Measurements from ENCODE around the gene DMRTC2. TPM values are rescaled to one million over a fixed set of nuclear protein-coding genes. Genes with fewer than 3 reads are reported as not detected.
A peak's percentile ranks its signal among the peaks of the same experiment; 100 is the strongest.

Gene DMRTC2
- total RNA-seq, 2 donors from 2014 or later, result not detected

DNA sequence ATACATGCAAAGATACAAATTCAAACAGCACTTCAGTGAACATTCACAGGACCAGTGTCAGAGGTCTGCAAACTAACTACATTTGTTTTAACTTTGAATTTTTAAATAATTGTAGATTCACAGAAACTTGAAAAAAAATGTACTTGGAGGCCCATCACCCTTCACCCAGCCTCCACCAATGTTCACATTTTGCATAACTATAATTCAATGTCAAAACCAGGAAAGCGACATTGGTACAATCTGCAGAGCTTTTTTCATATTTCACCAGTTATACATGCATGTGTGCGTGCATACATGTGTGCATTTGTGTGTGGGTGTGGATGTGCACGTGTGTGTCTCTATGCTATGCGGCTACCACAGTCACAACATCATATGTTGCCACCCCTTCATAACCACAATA lies 29.5 kb upstream of the DMRTC2 start:
- Mint-ChIP-seq H3K27me3 (ENCODE audit: low read depth) (peaks cover 13% of the 10 kb centered on the region), H3K4me1 (ENCODE audit: low read depth) (no peaks in the 10 kb centered on the region), H3K4me3 (no peak overlapping the region), H3K27ac (no peak overlapping the region), H3K36me3 (ENCODE audit: insufficient read depth in 2 of 2) (no peaks in the 10 kb centered on the region), H3K9me3 (no peaks in the 10 kb centered on the region)
- ATAC-seq (replicated peaks in 1 of 2), result no peak
- DNase-seq, result no peak

DNA sequence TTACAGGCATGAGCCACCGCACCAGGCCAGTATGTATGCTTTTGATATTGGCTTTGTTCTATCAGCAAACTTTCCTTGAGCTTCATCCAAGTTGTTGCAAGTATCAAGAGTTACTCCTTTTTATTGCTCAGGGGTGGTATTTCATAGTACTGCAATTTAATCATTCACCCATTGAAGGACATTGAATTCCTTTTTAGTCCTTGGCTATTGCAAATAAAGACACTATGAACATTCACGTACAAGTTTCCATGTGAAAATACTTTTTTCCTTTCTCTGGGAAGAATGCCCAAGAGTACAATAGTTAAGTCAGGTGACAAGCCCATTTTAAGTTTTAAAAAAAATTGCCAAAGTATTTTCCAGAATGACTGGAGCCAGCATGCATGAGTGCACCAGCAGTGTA lies 28.1 kb upstream of the DMRTC2 start:
- H3K4me3 Mint-ChIP-seq, result no peak overlapping the region

DNA sequence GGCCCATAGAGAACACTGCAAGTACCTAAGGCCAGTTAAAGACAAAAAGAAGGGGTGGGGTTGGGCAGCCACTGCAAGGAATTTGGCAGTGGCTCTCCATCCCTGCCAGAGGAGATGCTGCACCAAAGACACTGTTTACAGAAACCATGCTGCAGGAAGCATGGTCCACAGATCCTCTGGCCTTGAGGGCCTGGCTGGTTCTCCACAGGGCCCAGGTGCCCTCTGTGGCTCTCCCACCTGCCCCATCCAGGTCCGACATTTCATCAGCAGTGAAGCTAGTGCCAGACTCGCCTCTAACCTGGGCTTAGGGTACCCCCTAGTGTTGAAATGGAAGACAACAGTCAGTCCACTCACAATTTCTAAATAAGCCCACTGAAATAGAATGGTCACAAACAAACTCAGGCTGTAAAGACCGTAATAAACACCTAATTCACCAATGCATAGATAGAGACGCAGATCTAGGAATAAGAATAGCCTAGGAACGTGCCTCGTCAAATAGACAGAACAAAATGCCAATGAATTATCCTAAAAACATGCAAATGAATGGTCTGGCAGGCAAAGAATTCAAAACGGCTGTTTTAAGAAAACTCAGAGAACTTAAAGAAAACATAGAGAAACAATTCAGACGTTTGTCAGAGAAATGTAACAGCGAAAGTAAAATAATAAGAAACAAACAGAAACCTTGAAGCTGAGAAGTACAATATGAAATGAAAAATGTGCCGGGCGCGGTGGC lies 23.7 kb upstream of the DMRTC2 start:
- no peak overlapping the region for H3K4me3 Mint-ChIP-seq
- peaks cover 6% of the 10 kb centered on the region for H3K4me1 Mint-ChIP-seq (ENCODE audit: low read depth)
- H3K9me3 Mint-ChIP-seq, result no peaks in the 10 kb centered on the region
- peak; percentile 61 to 73 for DNase-seq
- H3K27ac Mint-ChIP-seq, result no peak overlapping the region
- peak; percentile 87 to 88 for ATAC-seq (replicated peaks in 1 of 2)
- H3K27me3 Mint-ChIP-seq (ENCODE audit: low read depth), result peaks cover 32% of the 10 kb centered on the region
- H3K36me3 Mint-ChIP-seq (ENCODE audit: insufficient read depth in 2 of 2), result no peaks in the 10 kb centered on the region

More for the DNA sequence above, 28.1 kb upstream of the DMRTC2 start:
- peaks cover 6% of the 10 kb centered on the region for H3K4me1 Mint-ChIP-seq (ENCODE audit: low read depth)
- no peaks in the 10 kb centered on the region for H3K9me3 Mint-ChIP-seq
- H3K27ac Mint-ChIP-seq, result no peak overlapping the region
- DNase-seq, result no peak
- peaks cover 23% of the 10 kb centered on the region for H3K27me3 Mint-ChIP-seq (ENCODE audit: low read depth)
- no peaks in the 10 kb centered on the region for H3K36me3 Mint-ChIP-seq (ENCODE audit: insufficient read depth in 2 of 2)
- ATAC-seq (replicated peaks in 1 of 2), result no peak

DNA sequence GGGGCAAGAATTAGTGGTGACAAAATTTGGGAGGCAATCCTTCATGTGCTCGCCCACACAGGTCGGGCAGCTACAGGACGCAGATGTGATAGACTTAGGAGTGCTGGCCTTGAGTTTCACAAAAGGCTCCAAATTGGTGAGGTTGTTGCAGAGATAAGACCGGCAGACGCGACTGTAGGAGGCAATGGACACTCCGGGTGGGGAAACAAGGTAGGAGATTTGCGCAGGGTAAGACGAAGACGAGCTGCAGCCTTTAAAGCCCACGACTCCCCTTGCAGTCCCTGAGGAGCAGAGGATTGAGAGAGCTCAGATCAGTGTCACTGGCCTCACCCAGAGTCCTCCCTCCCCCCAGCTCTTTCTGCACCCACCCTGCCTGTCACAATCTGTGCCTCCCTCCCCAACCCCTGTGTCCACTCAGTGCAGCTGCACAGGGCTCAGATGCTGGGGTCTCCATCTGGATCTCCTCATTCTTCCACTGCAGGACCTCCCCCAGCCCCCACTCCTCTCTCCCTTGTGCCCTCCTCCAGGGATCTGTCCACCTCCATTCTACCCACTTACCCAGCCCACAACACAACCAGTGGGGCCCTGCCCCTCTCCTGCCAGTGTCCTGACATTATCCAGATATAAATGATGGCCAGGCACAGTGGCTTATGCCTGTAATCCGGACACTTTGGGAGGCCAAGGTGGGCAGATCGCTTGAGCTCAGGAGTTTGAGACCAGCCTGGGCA lies 6.7 kb upstream of the DMRTC2 start:
- Mint-ChIP-seq H3K36me3 (ENCODE audit: insufficient read depth in 2 of 2) (no peaks in the 10 kb centered on the region), H3K27ac (no peak overlapping the region), H3K27me3 (ENCODE audit: low read depth) (peaks cover 29% of the 10 kb centered on the region), H3K9me3 (no peaks in the 10 kb centered on the region), H3K4me3 (no peak overlapping the region), H3K4me1 (ENCODE audit: low read depth) (no peaks in the 10 kb centered on the region)
- ATAC-seq (replicated peaks in 1 of 2) (no peak), DNase-seq (no peak)

DNA sequence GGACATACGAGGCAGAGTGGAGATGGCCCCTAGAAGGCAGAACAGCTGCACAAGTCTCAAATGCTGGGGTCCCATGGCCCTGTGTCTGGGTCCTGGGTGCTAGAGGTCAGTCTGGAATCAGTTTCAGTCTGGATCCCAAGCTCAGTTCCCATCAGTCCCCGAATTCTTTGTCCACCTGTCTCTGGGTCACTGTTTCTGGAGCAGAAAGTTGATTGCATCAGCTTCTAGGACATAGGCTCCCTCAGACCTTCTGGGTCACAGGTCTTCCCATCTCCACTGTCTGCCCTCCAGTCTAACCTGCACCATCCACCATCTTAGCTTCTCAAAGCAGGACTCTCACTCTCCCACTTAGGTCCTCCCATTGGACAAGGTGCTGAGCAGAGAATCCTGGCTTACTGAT lies 5.6 kb upstream of the DMRTC2 start:
- ATAC-seq (replicated peaks in 1 of 2), result no peak
- Mint-ChIP-seq H3K9me3 (no peaks in the 10 kb centered on the region), H3K27me3 (ENCODE audit: low read depth) (peaks cover 26% of the 10 kb centered on the region), H3K4me3 (no peak overlapping the region), H3K27ac (no peak overlapping the region), H3K4me1 (ENCODE audit: low read depth) (no peaks in the 10 kb centered on the region), H3K36me3 (ENCODE audit: insufficient read depth in 2 of 2) (no peaks in the 10 kb centered on the region)
- DNase-seq, result no peak

DNA sequence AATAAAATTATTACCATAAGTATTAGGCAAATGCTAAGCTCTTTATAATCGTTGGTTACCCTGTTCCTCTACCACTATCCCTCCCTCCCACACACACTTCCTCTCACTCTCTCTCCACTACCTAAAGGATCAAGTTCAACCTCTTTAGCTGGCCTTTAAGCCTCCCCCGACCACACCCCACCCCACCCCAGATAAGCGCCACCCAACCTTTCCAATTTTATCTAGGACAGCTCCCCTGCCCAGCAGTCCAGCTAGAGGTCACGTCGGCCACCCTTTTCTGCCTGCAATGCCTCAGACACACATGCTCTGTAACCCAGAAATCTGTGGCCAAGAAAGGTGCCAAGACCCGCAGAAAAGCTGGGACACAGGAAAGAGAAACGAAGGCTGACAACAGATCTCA lies 1.5 kb upstream of the DMRTC2 start:
- no peak for ATAC-seq (replicated peaks in 1 of 2)
- Mint-ChIP-seq H3K27ac (no peak overlapping the region), H3K36me3 (ENCODE audit: insufficient read depth in 2 of 2) (no peaks in the 10 kb centered on the region), H3K27me3 (ENCODE audit: low read depth) (peaks cover under 1% of the 10 kb centered on the region), H3K4me3 (no peak overlapping the region), H3K4me1 (ENCODE audit: low read depth) (no peaks in the 10 kb centered on the region), H3K9me3 (no peaks in the 10 kb centered on the region)
- DNase-seq, result no peak

DNA sequence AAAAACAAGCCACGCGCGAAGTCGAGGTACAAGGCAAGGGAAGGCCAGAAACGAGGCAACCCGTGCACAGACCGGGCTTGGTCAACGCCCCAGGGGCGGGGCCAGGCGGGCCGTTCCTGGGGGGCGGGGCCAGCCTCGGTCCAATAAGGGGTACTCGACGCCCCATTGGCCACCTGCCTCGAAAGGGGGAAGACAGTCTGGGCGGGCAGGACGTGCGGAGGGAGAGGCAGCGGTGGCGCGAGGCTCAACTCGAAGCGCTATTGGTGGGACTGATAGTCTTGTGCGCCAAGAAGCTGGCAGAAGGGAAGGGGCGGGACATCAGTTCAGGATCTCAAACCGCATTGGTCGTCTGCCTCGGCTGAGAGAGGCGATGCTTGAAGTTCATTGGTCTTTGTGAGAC lies 241 bp upstream of the DMRTC2 start, which contains the start of gene LYPD4:
Gene LYPD4, minus strand, starts transcription at position 83 of the 400 bp plus-strand sequence. CDS start 5,398 bp downstream, outside the sequence.
- Mint-ChIP-seq H3K9me3 (no peaks in the 10 kb centered on the region), H3K36me3 (ENCODE audit: insufficient read depth in 2 of 2) (no peaks in the 10 kb centered on the region), H3K27ac (no peak within 1 kb of the TSS), H3K27me3 (ENCODE audit: low read depth) (no peaks in the 10 kb centered on the region), H3K4me3 (no peak within 1 kb of the TSS), H3K4me1 (ENCODE audit: low read depth) (no peaks in the 10 kb centered on the region)
- no peak for ATAC-seq (replicated peaks in 1 of 2)
- DNase-seq, result no peak

DNA sequence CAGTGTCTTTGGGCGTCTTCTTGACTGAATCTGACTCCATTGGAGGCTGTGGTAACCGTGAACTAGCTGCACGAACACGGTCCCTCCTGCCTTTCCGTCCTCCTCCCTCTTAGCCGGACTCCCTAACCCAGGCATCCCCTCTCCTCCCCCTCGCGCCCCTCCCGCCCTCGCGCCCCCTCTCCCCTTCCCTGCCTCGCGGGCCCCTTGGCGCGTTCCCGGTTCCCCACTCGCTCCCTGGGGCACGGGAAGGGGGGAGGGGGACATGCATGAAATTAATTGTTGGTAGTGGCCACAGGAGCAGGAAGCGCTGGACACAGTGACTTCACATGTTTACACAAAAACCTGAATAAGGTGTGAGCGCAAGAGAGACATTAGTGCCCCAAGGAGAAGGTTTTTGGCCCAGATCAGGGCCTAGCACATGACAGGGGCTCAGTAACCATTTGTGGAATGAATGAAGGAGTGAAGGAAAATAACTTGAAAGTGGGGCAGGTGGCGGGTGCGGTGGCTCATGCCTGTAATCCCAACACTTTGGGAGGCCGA lies 279 bp downstream of the DMRTC2 start:
- no peaks in the 10 kb centered on the region for H3K9me3 Mint-ChIP-seq
- ATAC-seq (replicated peaks in 1 of 2) (no peak), DNase-seq (no peak)
- H3K4me1 Mint-ChIP-seq (ENCODE audit: low read depth), result no peaks in the 10 kb centered on the region
- no peaks in the 10 kb centered on the region for H3K27me3 Mint-ChIP-seq (ENCODE audit: low read depth)
- no peaks in the 10 kb centered on the region for H3K36me3 Mint-ChIP-seq (ENCODE audit: insufficient read depth in 2 of 2)
- H3K4me3 Mint-ChIP-seq, result no peak overlapping the region
- H3K27ac Mint-ChIP-seq, result no peak overlapping the region

DNA sequence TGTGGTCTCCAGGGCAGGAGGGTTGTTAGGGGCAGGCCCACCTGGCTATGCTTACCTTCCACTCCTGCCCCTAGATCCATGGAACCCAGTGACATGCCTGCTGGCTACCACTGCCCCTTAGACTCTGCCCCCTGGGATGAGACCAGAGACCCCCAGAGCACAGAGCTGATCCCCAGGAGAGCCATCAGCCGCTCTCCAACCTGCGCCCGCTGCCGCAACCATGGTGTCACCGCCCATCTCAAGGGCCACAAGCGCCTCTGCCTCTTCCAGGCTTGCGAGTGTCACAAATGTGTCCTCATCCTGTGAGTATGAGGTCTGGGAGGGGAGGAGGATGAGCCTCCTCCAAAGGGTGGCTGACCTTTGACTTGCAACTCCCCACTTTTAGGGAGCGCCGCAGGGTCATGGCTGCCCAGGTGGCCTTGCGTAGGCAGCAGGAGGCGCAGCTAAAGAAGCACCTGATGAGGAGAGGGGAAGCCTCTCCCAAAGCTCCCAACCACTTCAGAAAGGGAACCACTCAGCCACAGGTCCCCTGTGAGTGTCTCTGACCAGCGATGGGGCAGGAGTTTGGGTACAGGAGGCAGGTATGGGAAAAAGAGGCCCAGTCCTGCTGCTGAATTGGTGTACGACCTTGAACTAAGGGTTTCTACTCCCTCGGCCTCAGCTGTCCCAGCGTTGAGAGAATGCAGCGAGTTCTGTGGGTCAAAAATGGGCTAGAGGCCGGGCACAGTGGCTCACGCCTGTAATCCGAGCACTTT lies 2.7 kb downstream of the DMRTC2 start:
- Mint-ChIP-seq H3K4me3 (no peak overlapping the region), H3K36me3 (ENCODE audit: insufficient read depth in 2 of 2) (no peaks in the 10 kb centered on the region)
- no peak for ATAC-seq (replicated peaks in 1 of 2)

DNA sequence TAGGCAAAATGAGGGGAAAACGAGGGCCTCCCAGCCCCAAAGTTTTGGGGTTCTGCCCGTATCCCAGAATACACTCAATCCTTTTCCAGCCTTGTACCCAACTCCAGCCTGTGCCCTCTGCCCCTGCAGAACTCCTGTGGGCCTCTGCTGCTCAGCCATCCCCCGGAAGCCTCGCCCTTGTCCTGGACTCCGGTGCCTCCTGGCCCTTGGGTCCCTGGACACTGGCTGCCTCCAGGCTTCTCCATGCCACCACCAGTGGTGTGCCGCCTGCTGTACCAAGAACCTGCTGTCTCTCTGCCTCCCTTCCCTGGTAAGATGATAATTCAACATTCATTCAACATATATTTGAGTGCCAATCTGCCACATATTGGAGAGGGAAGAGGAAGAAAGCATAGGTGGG lies 3.8 kb downstream of the DMRTC2 start:
- Mint-ChIP-seq H3K36me3 (ENCODE audit: insufficient read depth in 2 of 2) (no peaks in the 10 kb centered on the region), H3K9me3 (no peaks in the 10 kb centered on the region), H3K4me1 (ENCODE audit: low read depth) (no peaks in the 10 kb centered on the region), H3K27ac (no peak overlapping the region), H3K27me3 (ENCODE audit: low read depth) (peaks cover 7% of the 10 kb centered on the region), H3K4me3 (no peak overlapping the region)
- ATAC-seq (replicated peaks in 1 of 2) (no peak), DNase-seq (no peak)

More for the DNA sequence above, 2.7 kb downstream of the DMRTC2 start:
- Mint-ChIP-seq H3K27me3 (ENCODE audit: low read depth) (peaks cover 7% of the 10 kb centered on the region), H3K9me3 (no peaks in the 10 kb centered on the region), H3K4me1 (ENCODE audit: low read depth) (no peaks in the 10 kb centered on the region), H3K27ac (no peak overlapping the region)
- DNase-seq, result no peak

DNA sequence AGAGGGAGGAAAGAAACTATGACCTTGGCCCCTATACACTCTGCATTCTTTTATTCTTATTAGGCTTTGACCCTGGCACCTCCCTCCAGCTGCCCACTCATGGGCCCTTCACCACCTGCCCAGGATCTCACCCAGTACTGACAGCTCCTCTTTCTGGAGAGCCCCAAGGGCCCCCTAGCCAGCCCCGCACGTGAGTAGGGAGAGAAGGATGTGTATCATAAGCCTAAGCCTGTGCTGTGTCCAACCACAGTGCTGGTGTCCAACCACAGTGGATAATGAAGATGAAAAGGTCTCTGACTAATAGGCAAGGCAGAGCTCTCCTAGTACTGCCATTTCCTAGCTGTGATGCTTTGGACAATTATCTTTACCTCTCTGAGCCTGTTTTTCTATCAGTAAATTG lies 4.2 kb downstream of the DMRTC2 start:
- Mint-ChIP-seq H3K4me1 (ENCODE audit: low read depth) (no peaks in the 10 kb centered on the region), H3K36me3 (ENCODE audit: insufficient read depth in 2 of 2) (no peaks in the 10 kb centered on the region), H3K9me3 (no peaks in the 10 kb centered on the region)

DNA sequence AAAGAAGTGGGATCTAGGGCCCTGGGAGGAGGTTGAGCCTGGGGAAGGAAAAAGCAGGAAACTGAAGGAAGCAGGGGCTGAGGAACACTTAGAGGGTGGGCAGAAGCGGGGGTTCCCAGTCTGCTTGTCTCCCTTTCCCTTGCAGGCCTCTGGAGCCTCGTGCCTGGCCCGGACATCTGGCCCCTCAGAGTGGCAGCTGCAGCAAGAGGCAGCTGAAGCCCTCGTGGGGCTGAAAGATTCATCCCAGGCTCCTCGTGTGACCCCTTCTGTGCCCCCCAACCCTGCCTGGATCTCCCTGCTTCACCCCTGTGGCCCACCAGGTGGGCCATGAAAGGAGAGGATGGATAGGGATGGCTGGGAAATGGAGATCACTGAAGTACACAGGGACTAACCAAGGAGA lies 5.5 kb downstream of the DMRTC2 start:
- Mint-ChIP-seq H3K27ac (no peak overlapping the region), H3K4me1 (ENCODE audit: low read depth) (no peaks in the 10 kb centered on the region), H3K27me3 (ENCODE audit: low read depth) (peaks cover 12% of the 10 kb centered on the region), H3K36me3 (ENCODE audit: insufficient read depth in 2 of 2) (no peaks in the 10 kb centered on the region), H3K9me3 (no peaks in the 10 kb centered on the region), H3K4me3 (no peak overlapping the region)
- ATAC-seq (replicated peaks in 1 of 2), result no peak
- DNase-seq, result no peak

More for the DNA sequence above, 4.2 kb downstream of the DMRTC2 start:
- DNase-seq, result no peak
- Mint-ChIP-seq H3K27me3 (ENCODE audit: low read depth) (peaks cover 7% of the 10 kb centered on the region), H3K4me3 (no peak overlapping the region), H3K27ac (no peak overlapping the region)
- no peak for ATAC-seq (replicated peaks in 1 of 2)

DNA sequence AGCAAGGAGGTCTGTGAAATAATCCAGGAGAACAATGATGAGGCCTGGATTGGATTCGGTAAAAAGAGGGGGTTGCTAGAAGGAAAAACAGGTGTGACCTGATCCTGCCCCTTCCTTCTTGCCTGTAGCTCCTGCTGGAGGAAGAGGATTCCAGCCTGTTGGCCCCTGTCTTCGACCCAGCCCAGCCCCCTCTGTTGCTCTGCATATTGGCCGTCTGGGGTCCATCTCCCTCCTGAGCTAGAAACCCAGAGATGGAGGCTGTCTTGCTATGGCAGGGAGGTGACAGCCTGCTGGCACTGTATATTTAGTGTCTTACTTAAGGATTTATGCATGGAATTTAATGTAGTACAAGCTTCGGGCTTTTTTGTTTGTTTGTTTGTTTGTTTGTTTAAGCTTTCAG lies 6.6 kb downstream of the DMRTC2 start:
- peaks cover 12% of the 10 kb centered on the region for H3K27me3 Mint-ChIP-seq (ENCODE audit: low read depth)
- ATAC-seq (replicated peaks in 1 of 2) (no peak), DNase-seq (no peak)
- H3K9me3 Mint-ChIP-seq, result no peaks in the 10 kb centered on the region
- no peak overlapping the region for H3K4me3 Mint-ChIP-seq
- no peaks in the 10 kb centered on the region for H3K36me3 Mint-ChIP-seq (ENCODE audit: insufficient read depth in 2 of 2)
- H3K27ac Mint-ChIP-seq, result no peak overlapping the region
- no peaks in the 10 kb centered on the region for H3K4me1 Mint-ChIP-seq (ENCODE audit: low read depth)
